Hematopoietic multipotent progenitor cell treated with erythropoietin and hydrocortisone succinate and interleukin-3 and kit ligand, for 4 days (in vitro differentiated cells): ENCODE results near the gene CPTP.

Source experiments
- DNase-seq: peaks from one replicate; pipeline ENCODE4 v3.0.0-alpha.2; 2015

The CPTP gene

DNA sequence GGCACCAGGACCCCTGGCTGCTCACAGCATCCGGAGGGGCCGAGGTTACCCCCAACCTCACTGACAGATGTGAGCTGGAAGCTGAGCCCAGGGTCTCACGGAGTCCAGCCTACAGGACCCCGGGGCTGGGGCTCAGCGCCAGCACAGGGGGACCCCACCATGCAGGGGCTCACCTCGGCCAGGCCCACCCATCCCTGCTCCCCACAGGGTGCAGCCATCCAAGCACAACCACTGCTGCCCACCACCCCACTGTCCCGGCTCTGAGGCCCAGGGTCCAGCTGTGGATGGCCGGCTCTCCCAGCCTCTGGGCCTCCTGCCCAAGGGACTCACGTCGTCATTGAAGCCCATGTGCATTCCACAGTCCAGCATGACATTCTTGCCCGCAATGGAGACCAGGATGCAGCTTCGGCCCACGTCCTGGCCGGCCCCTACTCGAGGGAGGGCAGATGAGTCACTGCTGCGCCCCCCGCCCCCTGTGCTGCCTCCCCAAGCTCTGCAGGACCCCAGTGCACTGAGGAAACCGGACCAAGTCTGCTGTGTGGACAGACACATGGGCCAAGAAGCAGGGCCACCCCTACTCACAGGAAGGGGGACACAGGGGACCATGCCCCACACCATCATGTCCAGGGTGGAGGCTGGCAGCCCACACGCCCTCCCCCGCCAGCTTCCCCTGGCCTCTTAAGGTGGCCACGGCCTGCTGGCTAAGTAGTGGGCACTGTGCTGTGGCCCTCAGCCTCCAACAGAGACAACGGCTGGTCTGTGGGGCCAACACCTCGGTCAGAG lies 3.7 kb upstream of the CPTP start:
- no peak for DNase-seq

DNA sequence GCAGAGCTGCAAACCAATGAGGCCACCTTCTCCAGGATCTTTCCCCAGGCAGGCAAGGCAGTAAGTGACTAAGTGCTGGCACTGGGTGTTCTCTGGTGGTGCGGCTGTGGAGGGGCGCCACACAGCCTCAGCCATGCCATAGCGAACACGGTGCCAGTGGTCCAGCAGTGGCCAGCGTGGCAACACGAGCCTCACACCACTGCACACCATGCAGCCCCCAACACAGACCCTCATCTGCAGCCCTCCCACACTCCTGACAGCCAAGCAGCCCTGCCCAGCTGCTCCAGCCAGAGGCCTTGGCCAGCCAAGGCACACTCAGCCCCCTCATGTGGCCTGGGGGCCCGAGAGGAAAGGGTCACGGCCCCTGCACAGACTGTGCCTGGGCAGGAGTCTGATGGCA lies 3.1 kb upstream of the CPTP start:
- DNase-seq, result no peak

GRCh38 chr1:1322418-1322817 lies 2.2 kb upstream of the CPTP start:
- no peak for DNase-seq

DNA sequence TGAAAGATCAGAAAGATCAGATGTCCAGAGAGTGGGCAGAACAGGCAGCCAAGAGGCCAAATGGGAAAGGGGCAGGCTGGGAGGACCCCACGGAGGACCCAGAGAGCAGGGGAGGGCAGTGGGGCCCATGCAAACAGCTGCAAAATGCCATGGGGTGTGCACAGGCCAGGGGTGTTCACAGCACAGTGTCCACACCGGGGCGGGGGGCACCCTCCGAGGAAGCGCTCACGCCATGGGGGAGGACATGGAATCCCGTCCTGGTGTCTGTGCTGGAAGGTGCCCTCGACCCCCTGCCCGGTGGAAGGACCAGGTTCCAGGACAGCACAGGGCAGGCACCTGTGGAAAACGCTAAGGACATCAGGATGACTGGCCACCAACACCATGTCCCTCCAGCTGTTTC lies 1.6 kb upstream of the CPTP start:
- DNase-seq, result no peak

DNA sequence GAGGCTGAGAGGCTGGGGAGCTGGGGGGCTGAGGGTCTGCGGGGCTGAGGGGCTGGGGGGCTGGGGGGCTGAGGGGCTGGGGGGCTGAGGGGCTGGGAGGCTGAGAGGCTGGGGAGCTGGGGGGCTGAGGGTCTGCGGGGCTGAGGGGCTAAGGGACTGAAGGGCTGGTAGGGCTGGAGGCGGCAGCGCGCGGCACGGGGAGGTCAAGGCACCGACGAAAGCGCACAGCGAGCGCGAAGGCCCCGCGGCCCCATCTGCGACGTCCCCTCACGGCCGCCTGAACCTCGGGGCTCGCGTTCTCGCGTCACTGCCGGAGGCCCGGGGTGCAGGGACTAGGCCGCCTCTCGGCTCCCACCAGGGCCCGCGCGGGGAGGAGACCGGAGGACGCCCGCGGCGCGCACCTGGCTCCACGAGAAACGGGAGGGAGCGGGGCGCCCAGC lies 498 bp upstream of the CPTP start:
- no peak for DNase-seq

GRCh38 chr1:1325288-1326074 lies 879 bp downstream of the CPTP start:
- DNase-seq, result peak; percentile 36

DNA sequence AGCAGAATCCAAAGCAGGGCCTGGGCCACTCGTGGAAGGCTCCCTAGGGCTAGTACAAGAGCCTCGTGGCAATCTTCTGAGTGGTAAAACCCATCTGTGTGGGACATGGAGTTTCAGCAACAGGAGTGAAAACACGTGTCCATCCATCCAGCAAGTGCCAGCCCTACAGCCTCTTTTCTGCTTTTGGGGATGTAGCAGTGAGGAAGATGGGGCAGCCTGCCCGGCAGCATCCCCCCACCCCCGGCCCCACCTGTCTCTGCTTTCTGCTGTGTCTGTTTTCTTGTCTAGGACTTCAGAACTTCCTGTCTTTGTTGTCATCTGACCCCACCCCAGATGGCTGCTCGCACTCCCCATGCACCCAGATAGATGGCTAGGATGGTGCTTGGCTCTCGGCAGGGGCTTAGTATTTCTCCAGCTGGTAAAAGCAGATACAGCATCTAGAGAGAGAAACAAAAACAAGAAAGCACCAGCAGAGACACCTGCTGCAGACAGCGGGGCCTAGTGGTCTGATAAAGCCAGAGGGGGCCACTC lies 1.5 kb downstream of the CPTP start:
- DNase-seq, result no peak

DNA sequence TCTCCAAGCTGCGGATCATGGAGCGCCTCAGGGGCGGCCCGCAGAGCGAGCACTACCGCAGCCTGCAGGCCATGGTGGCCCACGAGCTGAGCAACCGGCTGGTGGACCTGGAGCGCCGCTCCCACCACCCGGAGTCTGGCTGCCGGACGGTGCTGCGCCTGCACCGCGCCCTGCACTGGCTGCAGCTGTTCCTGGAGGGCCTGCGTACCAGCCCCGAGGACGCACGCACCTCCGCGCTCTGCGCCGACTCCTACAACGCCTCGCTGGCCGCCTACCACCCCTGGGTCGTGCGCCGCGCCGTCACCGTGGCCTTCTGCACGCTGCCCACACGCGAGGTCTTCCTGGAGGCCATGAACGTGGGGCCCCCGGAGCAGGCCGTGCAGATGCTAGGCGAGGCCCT lies 2.7 kb downstream of the CPTP start:
- no peak for DNase-seq

GRCh38 chr1:1328254-1328653 lies 3.7 kb downstream of the CPTP start:
- no peak for DNase-seq

DNA sequence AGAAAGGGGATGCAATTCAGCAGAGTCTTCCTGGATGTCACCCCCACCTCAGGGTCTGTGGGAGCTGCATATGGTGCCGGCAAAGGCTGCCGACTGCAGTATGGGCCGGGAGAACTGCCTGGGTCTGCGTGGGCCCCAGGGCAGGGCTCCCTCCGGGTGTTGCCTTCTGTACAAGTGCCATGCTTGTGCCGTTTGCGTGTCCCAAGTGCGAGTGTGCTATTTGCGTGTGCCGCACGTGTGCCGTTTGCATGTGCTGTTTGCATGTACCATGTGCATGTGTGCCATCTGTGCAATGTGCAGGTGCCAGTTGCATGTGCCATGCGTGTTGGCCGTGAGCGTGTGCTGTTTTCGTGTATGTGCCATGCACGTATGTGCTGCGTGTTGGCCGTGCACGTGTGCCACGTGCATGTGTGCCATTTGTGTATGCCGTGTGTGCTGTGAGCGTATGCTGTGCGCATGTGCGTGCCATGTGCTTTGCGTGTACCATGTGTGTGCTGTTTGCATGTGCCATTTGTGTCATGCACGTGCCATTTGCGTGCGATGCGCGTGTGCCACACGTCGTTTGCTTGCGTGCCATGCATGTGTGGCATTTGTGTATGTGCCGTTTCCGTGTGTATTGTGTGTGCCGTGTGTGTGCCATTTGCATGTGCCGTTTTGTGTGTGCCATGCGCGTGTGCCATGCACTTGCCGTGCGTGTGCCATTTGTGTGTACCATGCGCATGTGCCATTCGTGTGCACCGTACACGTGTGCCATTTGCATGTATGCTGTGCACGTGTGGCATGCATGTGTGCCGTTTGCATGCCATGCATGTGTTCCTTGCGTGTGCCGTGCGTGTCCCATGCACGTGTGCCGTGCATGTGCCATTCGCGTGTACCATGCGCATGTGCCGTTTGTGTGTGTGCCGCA lies 5.0 kb downstream of the CPTP start:
- DNase-seq, result no peak

GRCh38 chr1:1330366-1331067 lies 5.9 kb downstream of the CPTP start:
- no peak for DNase-seq

DNA sequence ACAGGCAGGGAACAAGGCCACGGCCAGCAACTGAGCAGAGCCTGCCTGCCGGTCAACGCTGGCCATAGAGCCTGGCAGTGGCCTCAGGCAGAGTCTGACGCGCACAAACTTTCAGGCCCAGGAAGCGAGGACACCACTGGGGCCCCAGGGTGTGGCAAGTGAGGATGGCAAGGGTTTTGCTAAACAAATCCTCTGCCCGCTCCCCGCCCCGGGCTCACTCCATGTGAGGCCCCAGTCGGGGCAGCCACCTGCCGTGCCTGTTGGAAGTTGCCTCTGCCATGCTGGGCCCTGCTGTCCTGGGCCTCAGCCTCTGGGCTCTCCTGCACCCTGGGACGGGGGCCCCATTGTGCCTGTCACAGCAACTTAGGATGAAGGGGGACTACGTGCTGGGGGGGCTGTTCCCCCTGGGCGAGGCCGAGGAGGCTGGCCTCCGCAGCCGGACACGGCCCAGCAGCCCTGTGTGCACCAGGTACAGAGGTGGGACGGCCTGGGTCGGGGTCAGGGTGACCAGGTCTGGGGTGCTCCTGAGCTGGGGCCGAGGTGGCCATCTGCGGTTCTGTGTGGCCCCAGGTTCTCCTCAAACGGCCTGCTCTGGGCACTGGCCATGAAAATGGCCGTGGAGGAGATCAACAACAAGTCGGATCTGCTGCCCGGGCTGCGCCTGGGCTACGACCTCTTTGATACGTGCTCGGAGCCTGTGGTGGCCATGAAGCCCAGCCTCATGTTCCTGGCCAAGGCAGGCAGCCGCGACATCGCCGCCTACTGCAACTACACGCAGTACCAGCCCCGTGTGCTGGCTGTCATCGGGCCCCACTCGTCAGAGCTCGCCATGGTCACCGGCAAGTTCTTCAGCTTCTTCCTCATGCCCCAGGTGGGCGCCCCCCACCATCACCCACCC lies 6.7 kb downstream of the CPTP start, which contains the start of gene TAS1R3:
TSS of gene TAS1R3 (plus strand) at position 213 of the 898 bp plus-strand sequence. CDS start at position 279, 66 bp downstream.
- DNase-seq, result no peak

DNA sequence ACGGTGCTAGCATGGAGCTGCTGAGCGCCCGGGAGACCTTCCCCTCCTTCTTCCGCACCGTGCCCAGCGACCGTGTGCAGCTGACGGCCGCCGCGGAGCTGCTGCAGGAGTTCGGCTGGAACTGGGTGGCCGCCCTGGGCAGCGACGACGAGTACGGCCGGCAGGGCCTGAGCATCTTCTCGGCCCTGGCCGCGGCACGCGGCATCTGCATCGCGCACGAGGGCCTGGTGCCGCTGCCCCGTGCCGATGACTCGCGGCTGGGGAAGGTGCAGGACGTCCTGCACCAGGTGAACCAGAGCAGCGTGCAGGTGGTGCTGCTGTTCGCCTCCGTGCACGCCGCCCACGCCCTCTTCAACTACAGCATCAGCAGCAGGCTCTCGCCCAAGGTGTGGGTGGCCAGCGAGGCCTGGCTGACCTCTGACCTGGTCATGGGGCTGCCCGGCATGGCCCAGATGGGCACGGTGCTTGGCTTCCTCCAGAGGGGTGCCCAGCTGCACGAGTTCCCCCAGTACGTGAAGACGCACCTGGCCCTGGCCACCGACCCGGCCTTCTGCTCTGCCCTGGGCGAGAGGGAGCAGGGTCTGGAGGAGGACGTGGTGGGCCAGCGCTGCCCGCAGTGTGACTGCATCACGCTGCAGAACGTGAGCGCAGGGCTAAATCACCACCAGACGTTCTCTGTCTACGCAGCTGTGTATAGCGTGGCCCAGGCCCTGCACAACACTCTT lies 7.6 kb downstream of the CPTP start:
- DNase-seq, result no peak

GRCh38 chr1:1332774-1333480 lies 8.3 kb downstream of the CPTP start:
- no peak for DNase-seq

DNA sequence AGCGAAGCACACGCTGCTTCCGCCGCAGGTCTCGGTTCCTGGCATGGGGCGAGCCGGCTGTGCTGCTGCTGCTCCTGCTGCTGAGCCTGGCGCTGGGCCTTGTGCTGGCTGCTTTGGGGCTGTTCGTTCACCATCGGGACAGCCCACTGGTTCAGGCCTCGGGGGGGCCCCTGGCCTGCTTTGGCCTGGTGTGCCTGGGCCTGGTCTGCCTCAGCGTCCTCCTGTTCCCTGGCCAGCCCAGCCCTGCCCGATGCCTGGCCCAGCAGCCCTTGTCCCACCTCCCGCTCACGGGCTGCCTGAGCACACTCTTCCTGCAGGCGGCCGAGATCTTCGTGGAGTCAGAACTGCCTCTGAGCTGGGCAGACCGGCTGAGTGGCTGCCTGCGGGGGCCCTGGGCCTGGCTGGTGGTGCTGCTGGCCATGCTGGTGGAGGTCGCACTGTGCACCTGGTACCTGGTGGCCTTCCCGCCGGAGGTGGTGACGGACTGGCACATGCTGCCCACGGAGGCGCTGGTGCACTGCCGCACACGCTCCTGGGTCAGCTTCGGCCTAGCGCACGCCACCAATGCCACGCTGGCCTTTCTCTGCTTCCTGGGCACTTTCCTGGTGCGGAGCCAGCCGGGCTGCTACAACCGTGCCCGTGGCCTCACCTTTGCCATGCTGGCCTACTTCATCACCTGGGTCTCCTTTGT lies 9.1 kb downstream of the CPTP start:
- no peak for DNase-seq

GRCh38 chr1:1334835-1335234 lies 10.2 kb downstream of the CPTP start:
- no peak for DNase-seq

- DNase-seq, result no peak
Observed at GRCh38 chr1:1335283-1335682, 10.7 kb downstream of the CPTP start.

DNA sequence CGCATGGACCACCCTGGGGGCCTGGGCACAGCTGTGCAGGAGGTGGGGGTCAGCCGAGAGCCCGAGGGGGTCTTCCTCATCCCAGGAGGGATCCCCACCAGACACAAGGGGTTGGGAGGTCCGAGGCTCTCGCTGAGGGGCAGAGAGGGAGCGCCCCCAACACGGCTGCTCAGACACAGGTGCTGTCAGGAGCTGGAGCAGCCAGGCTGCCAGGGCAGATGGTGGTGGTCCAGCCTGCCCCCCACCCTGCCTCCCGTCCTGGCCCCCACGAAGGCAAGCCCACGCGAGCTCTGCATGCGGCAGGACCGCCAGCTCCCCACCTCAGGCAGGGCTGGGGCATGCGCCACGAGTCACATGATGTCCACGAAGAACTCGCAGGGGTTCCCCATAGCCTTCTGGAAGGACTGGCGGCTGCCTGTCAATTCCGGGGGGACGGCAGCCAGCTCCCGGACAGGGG lies 11.2 kb downstream of the CPTP start:
- DNase-seq, result no peak

- DNase-seq, result no peak
Observed at GRCh38 chr1:1336446-1336845, 11.8 kb downstream of the CPTP start.
